Measurements from ENCODE around the gene NCEH1.

- no peak for TF ChIP-seq POLR2A (IDR thresholded peaks at IDR 0.05)
- TF ChIP-seq CTCF (IDR thresholded peaks at IDR 0.05), result no peak
- no peak for TF ChIP-seq POLR2AphosphoS5 (IDR thresholded peaks at IDR 0.05)
Measured at GRCh38 chr3:172646439-172647015, 64.3 kb downstream of the NCEH1 start.

Data from sigmoid colon (tissue), 4 donors.